ENCODE results near the gene PXDN. TPM values are rescaled to one million over a fixed set of nuclear protein-coding genes. Genes with fewer than 3 reads are reported as not detected.

The PXDN gene
- polyA plus RNA-seq, 10 donors, result 134 to 247 (median 172) TPM

DNA sequence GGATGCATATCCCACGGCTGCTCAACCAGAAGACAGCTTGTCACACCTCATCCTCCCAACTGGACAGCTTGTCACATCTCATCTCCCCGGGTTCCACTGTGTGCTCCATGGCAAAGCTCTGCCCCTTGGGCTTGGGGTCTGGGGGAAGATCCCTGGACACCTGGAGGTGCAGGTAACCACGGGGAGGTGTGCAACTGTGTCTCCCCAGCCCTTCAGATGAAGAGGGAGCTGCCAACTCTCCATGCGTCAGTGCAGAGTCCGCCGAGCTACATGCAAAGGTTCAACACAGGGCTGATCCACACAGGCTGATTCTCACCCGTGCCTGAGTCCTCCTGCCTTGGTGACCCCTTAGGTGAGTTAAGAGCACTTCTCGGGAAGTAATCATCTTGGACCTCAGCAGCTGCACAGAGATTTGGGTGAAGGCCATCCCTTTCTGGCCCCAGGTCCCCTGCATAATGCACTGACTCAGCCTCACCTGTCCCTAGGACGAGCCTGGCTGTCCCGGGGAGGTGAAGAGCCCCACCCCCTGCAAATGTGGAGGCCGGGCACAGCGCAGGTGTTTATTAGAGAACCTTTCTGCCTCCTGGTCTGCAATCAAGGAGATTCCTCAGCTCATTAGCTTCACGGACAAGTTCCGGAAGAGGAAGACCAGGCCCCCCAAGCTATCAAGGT lies 157.9 kb downstream of the PXDN start:
- no peak for DNase-seq

DNA sequence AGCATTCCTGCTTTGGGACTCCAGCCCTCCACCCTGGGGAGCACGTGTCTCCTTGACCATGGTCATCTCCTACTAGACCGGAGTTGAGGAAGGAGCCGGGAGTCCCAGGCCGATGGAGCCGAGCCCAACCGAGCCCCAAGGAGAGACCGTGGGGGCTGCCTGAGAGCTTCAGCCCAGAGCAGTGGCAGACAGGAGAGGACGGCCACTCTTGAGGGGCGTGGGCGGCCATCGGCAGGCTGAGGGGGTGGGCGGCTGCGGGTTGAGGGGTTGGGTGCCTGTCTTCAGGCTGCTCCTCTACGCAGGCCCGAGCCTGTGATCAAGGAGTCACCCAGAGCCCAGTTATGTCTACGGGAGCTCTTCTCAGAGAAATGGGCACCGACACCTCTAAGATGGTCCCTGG lies 158.7 kb downstream of the PXDN start:
- DNase-seq, result no peak

DNA sequence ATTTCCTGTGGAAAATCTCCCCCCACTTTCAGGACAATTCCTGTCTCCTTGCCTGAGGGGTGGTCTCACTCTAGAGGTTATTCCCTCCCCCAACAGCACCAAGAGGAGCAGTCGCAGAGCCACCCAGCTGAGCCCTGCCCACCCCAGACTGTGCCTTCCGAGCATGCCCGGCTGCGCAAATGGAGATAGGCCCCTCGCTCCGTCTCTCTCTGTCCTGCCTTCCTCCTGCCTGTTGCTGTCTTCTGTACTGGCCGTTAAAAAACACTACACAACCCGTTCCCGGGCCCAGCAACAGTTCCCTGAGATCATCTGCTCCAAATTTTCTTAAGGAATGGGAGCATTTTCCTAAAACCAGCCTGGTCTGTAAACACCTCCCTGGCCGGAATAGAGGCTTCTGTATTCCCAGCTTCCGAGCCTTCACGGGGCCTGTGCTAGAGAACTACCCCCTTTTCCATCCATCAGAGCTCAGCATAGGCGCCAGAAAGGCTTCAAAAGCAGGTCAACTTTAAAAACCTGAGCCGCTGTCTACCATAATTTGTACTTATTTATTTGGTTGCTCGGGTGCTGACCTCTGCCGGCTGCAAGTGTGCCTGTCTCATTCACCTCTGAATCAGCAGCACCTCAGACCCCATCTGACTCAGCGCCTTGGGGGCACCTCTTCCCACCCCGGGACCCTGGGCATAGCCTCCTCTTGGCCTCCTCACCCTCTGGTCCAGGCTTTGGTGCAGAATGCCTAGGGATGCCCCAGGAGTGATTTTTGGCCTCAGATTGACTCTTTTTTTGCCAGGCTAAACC lies 159.4 kb downstream of the PXDN start:
- no peak for DNase-seq

DNA sequence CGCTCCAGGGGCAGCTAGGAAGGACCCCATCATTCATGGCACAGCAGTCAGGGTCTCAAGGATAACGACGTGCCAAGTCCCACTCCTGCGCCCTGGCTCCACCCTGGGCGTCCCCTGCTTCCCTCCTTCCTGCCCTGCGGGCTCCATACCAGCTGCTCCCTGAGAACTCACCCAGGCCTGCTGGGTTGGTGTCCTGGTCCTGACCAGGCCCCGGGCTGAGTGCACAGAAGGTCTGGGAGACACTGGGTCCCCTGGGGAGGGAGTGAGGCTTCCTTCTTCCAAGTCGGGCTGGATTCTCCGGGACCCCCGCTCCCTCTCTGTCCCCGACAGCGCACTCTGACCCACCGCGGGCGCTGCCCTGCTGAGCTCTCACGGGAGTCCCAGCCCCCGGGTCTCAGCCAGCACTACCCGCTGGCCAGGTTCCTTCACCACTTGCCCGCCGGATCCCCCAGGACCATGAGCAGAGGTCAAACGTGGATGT lies 160.2 kb downstream of the PXDN start:
- DNase-seq, result no peak

- no peak for DNase-seq
Observed at GRCh38 chr2:1582891-1583341, 161.4 kb downstream of the PXDN start.

DNA sequence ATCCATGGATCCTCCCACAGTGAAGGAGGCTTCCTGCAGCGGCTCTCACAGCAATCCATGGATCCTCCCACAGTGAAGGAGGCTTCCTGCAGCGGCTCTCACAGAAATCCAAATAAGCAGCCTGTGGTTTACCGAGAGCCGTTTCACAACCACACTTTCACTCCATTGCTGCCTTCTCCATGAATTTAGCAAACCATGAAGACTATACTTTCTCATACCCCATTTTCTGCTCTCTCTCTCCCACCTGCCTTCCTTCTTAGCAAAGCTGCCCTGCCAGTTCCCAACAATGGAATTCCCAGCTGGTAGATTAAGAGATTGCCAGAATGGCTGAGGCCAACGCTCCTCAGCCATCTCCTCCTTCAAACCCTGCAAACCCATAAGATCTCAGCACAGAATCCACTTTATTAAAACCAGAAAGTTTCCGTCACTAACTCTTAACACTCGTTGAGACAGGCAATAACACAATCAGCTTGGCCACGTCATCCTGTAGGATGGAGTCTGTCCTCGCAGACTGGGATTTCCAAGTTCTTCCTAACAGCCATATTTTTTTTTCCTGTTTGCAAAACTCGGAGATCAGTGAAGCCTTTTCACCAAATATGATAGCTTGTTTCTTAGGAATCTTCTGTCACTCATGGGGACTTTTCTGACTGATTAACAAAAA lies 162.2 kb downstream of the PXDN start:
- DNase-seq, result no peak
